Tibial nerve (tissue), 4 donors: ENCODE data around the gene SKAP1.

Experiments used
- EP300 ChIP-seq, 2 donors: sonication (generic); formaldehyde crosslinking; IDR thresholded peaks; one replicate each; pipeline ENCODE4 v1.6.1; 2017; ENCODE audit warnings: antibody characterized with exemption in 2 of 2, mild to moderate bottlenecking in 1 of 2
- POLR2A ChIP-seq, 2 donors: fragments of 450-650 bp; IDR thresholded peaks; one replicate each; pipeline ENCODE4 v1.6.1; 2017; ENCODE audit warnings: antibody characterized with exemption in 2 of 2, mild to moderate bottlenecking in 2 of 2, moderate library complexity in 2 of 2
- TF ChIP-seq, protein P1 (sequence below), 5 experiments: fragments of 200-600 bp in 3 of 5; fragments of 450-650 bp in 2 of 5; sonication (generic) in 3 of 5; IDR thresholded peaks; one replicate each; pipeline ENCODE4 v1.5.1; 2016 to 2019; ENCODE audit warnings: antibody characterized with exemption in 5 of 5, mild to moderate bottlenecking in 3 of 5, moderate library complexity in 2 of 5

DNA sequence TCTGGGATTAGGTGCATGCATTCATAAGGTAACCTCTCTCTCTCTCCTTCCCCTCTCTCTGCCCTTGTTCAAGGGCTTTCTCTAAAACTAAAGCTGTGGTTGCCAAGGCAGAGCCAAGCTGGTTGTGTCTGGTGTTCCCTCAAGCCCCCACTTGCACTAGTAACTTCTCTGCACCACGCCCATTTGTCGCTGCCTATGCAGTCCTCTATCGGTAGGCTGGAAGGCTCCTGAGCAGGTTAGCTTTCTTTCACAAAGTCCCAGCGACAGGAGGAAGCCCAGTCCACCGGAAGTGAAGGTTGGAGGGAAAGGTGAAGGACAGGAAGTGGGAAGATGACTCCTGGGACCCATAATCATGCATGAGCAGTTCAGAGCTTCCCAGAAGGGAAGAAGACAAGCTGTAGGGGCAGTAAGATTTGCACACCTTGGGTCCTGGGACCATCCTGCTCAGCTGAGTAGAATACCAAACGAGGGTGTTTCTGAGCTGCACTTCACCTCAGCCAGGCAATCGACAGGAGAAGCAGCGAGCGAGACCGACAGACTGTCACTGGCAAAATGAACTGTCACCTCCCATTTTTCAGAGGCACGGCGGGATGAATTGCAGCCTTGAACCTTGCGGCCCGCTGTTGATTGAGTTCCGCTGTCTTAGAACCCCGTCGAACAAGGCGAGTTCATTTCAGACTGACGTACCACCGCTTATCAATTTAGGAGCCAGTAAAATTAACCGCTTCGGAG is 14.7 kb upstream of the SKAP1 start:
- TF ChIP-seq, protein P1, sequence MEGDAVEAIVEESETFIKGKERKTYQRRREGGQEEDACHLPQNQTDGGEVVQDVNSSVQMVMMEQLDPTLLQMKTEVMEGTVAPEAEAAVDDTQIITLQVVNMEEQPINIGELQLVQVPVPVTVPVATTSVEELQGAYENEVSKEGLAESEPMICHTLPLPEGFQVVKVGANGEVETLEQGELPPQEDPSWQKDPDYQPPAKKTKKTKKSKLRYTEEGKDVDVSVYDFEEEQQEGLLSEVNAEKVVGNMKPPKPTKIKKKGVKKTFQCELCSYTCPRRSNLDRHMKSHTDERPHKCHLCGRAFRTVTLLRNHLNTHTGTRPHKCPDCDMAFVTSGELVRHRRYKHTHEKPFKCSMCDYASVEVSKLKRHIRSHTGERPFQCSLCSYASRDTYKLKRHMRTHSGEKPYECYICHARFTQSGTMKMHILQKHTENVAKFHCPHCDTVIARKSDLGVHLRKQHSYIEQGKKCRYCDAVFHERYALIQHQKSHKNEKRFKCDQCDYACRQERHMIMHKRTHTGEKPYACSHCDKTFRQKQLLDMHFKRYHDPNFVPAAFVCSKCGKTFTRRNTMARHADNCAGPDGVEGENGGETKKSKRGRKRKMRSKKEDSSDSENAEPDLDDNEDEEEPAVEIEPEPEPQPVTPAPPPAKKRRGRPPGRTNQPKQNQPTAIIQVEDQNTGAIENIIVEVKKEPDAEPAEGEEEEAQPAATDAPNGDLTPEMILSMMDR (IDR thresholded peaks at IDR 0.05), result no peak
- TF ChIP-seq EP300 (IDR thresholded peaks at IDR 0.05) (no peak), POLR2A (IDR thresholded peaks at IDR 0.05) (no peak)
